Left cardiac atrium (tissue), 4 donors: Measurements from ENCODE around the gene SUPT20H. TPM values are rescaled to one million over a fixed set of nuclear protein-coding genes. Genes with fewer than 3 reads are reported as not detected.
"Not testable (repeated sequence)": the region's sequence is repeated elsewhere in the genome, so short reads cannot be mapped to it uniquely, and the experiment has no call there.

Experiments
- ATAC-seq, 2 donors: fragments of 200-7000 bp; cut with Tn5 transposase; one replicate each; pipeline ENCODE4 v1.9.1; 2020; ENCODE audit warnings: mild to moderate bottlenecking in 2 of 2, moderate library complexity in 2 of 2
- DNase-seq: peaks from one replicate; pipeline ENCODE4 v3.0.0-alpha.2; 2020
- intact Hi-C, 2 donors: fragments of 100-400 bp; cut with DNase I; formaldehyde crosslinking; loops; one replicate each; pipeline versions ENCODE4 v1.14.1 to v1.15.1; 2022 to 2023
- total RNA-seq, 2 donors: library from RNA; stranded (reverse); fragmentation: NEBNext Ultra II Directional; extraction: Animal tissue kit (Norgen Biotek cat#: 25700); gene quantifications; one replicate each; pipeline ENCODE4 v1.2.1, GENCODE V29; 2021
- donor health status: DM: no; HTN: yes; CAD: no.
- donor health status: DM: no; HTN: yes; CAD: no; lungs with severe emphysema.
- donor health status: DM: yes; HTN: yes; CAD: no.
- donor health status: Dilated cardiomyopathy.

Gene SUPT20H
- total RNA-seq, 2 donors from 2014 or later: 26.9 to 28.1 TPM

DNA sequence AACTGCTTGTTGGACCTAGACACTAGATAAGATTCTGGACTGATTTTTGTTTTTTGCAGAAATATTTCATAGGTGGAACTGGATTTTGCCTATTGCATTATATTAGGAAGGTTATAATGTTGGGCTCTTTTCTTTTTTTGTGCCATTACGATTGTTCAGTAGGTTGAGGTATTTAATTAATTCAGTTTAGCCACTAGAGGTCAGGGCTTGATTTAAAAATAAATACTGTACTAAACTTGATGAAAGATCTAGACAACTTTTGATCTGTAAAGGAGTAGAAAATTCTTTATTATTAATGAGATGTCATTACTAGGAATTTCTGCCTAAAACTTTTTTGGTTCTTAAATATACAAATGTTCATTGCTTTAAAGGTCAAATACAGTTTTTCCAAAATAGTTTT lies 15.2 kb upstream of the SUPT20H start:
- intact Hi-C loops: loop anchor here in 1 of 2 donors (10.0 kb wide), 1 partner anchor 530 kb away; no protein-coding TSS in a partner anchor
- ATAC-seq: peak in 1 of 2 donors; percentile 53
- no peak for DNase-seq

DNA sequence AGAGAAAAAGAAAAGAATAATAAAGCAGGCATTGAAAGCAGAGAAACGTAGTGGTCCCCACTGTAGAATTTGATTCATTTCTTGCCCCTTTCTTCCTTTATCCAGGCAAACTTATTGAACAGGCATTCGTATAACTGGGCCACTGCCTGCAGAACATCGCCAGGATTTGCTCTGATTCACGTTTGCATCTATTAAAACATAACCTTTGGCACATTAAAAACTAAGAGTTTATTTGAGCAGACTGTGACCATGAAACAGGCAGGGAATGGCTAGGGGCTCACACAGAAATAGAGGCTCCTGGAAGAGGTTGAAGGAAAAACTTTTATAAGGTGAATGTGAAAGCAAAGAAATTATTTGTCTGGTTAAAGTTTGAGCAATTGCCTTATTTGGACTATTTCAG lies 12.5 kb upstream of the SUPT20H start:
- ATAC-seq (no peak), DNase-seq (no peak)
- intact Hi-C loops: loop anchor here in 1 of 2 donors (10.0 kb wide), 1 partner anchor 533 kb away; no protein-coding TSS in a partner anchor

DNA sequence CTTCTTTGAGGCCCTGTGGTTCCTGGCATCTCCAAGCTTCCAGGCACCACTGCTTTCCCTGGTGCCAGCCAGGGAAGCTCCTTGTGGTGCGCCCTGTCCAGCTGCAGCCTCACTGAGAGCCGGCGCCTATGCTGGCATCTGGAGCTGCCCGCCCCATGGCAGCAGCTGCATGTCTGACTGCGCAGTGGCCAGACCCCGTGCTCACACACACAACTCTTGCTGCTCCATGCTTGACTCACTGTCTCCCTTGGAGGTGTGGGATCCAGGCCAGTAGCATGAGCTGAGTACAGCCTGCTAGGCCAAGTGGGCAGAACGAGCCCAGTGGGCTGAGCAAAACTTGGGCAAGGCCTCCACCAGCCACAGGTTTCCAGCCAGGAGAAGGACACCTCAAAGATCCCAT lies 11.5 kb upstream of the SUPT20H start:
- DNase-seq: no peak
- intact Hi-C loops: loop anchor here in 1 of 2 donors (10.0 kb wide), 1 partner anchor 534 kb away; no protein-coding TSS in a partner anchor
- no peak for ATAC-seq

DNA sequence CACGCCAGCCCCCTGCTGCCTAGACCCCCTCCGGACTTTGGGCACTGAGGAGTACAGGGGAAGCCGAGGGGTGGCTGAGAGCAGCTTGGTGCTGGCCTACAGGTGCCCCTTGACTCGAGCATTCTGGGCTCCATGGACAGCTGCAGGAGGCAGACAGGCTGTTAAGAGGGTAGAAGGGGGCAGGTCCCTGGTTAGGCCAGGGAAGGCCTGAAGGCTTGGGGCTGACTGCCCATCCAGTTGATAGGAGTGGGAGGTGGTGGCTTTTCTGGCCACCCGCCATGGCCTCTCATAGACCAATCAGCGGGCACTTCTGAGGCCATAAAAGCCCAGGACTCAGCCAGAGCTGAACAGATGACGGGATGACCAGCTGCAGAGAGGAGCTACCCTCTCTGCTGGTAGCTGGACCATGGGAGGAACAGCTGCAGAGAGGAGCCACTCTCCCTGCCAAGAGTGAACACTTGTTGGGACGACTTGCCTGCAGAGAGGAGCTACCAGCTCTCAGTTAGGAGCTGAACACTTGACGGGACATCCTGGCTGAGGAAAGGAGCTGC lies 10.7 kb upstream of the SUPT20H start:
- ATAC-seq (peak in 1 of 2 donors; percentile 18), DNase-seq (no peak)
- intact Hi-C loops: loop anchor here in 1 of 2 donors (10.0 kb wide), 1 partner anchor 535 kb away; no protein-coding TSS in a partner anchor

DNA sequence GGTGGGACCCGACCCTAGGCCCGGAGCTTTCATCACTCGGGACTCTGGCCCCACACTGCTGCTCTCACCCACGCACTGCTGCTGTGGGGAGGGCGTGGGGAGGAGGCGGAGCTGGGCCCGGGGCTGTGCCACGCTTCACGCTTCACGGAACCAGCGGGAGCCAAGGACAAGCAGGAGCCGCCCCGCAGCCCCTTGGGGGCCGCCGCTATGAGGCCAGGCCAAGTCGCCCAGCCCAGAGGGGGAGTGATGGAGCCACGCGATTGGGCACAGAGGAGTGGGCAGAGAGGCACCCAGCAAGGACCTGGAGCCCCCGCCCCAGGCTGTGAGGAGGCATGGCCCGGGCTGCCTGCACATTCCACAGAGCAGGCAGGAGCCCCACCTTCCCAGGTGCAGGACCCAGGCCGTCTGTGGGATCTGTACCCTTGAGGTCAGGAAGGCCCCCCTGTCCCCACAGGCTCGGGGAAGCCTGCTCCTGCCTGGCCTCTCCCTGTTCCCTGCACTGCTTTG lies 10.2 kb upstream of the SUPT20H start:
- intact Hi-C loops: loop anchor here in 1 of 2 donors (10.0 kb wide), 2 partner anchors 535 to 1275 kb away; partner anchors contain the start of gene UFM1
- DNase-seq (no peak), ATAC-seq (peak; percentile 14 to 23)

DNA sequence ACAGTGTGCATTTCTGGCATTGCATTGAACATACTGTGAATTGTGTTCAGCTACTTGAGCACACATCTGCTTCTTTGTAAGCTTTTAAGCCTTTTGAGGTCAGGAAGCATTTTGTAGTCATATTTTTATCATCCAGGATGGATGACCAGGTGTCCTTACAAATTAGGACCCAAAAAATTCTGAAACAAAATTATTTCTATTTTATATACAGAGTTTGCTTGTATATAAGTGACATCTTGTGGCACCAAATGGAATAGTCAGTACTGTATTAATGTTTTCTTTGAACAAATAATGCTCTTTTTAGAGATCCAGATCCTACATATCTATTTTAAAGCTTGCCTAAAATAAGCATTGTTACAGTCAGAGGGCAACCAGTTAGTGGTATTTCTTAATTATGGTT lies 9.5 kb upstream of the SUPT20H start:
- DNase-seq (no peak), ATAC-seq (no peak)
- intact Hi-C loops: loop anchor here in 1 of 2 donors (10.0 kb wide), 1 partner anchor 1276 kb away; the partner anchor contains the start of gene UFM1

DNA sequence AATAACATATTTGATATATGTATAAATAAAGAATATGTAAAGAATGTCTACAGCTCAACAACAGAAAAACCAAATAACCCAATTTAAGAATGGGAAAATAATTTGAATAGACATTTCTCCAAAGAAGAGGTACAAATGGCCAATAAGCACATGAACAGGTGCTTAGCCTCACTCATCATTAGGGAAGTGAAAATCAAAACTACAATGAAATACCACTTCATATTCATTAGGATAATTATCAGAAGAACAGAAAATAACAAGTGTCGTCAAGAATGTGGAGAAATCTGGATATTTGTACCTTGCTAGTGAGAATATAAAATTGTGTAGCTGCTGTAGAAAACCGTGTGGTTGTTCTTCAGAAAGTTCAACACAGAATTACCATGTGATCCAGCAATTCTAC lies 8.4 kb upstream of the SUPT20H start:
- intact Hi-C loops: loop anchor here in 1 of 2 donors (10.0 kb wide), 1 partner anchor 1277 kb away; the partner anchor contains the start of gene UFM1
- no peak for ATAC-seq
- no peak for DNase-seq

DNA sequence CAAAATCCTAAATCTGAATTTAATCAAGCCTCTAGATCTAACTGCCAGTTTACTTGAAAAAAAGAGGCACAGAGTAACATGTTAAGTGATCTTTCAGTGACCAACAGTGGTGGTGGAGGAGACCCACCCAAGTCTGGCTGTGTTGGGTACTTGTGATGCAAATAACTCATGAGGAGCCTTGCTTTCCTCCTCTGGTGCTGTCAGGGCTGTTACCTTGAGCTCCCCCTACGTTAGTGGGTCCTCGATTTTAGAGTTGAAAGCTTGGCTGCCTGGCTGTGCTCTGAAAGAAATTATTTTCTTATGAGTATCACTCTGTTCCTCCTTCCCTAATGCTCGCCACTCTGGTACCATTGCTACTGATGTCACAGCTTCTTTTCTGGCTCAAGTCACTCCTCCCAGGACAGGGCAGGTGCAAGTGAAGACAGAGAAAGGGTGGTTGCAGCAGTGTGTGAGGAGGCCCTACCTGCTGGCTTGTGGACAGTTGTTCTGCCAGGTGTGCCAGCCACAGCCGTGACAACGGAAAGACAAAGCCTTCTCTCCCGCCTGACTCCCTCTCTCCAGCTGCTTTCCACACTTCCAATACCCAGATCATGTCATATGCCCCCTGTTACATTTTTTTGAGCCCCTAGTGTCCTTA lies 6.5 kb upstream of the SUPT20H start:
- ATAC-seq: no peak
- intact Hi-C loops: loop anchor here in 1 of 2 donors (10.0 kb wide), 1 partner anchor 1279 kb away; the partner anchor contains the start of gene UFM1
- DNase-seq: no peak

DNA sequence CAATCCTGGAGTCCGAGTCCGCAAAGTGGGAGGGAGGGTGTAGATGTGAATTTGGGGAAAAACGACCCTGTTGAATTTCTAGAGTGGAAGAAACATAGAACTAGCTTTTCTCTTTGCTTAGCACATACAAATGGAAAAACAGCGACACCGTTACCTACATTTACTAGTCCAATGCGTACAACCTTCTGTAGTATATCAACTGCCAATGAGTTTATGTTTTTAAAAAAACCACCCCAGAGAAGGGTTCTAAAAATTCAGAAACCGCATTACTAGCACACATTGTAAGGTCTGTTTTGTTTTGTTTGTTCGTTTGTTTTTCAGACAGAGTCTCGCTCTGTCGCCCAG lies 332 bp upstream of the SUPT20H start:
- intact Hi-C loops: loop anchor here in 1 of 2 donors (10.0 kb wide), 1 partner anchor 1285 kb away; the partner anchor contains the start of gene UFM1
- ATAC-seq: peak in 1 of 2 donors; percentile 2
- DNase-seq: no peak

DNA sequence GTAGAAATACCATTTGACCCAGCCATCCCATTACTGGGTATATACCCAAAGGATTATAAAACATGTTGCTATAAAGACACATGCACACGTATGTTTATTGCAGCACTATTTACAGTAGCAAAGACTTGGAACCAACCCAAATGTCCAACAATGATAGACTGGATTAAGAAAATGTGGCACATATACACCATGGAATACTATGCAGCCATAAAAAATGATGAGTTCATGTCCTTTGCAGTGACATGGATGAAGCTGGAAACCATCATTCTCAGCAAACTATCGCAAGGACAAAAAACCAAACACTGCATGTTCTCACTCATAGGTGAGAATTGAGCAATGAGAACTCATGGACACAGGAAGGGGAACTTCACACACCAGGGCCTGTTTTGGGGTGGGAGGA lies 3.3 kb downstream of the SUPT20H start:
- DNase-seq, ATAC-seq, intact Hi-C loops: not testable (repeated sequence)

DNA sequence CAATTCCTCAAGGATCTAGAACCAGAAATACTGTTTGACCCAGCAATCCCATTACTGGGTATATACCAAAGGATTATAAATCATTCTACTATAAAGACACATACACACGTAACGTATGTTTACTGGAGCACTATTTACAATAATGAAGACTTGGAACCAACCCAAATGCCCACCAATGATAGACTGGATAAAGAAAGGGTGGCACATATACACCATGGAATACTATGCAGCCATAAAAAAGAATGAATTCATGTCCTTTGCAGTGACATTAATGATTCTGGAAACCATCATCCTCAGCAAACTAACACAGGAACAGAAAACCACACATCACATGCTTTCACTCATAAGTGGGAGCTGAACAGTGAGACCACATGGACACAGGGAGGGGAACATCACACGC lies 6.4 kb downstream of the SUPT20H start:
- not testable (repeated sequence) for ATAC-seq

DNA sequence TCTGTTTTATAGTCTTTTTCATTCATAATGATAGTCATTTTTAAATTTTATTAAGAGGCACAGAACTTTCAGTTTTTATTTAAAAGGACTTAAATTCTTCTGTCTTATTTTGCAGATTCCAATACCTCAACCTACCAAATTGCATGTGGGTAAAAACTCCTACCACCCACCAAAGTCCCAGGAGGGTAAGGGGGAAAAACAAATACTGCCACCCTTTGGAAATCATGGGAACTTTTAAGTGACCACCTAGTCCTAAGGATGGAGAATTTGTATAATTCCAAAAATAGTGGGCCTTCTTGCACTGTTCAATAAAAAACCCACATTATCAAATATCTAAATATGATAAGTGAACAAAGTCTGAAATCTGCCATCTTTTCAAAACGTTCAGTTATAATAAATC lies 9.7 kb downstream of the SUPT20H start:
- intact Hi-C loops: no loop called here
- ATAC-seq: no peak
- no peak for DNase-seq

More for the DNA sequence above, 6.4 kb downstream of the SUPT20H start:
- intact Hi-C loops, DNase-seq: not testable (repeated sequence)

DNA sequence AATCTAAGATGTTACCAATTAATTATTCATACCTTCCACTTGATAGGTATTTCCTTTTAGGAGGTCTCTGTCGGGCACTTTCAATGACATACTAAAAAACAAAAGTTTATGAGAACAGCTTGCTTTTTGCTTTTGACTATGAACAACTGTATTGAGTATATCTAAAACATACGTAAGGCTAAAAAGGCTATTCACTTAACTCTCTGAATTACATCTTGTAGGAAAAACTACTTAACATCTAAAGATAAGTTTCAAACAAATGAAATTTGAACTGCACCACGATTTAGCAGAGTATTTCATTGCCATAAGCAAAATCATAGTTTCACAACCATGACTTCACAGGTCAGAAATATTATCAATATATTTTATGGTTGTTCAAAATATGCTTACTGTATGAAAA lies 11.6 kb downstream of the SUPT20H start:
- no peak for ATAC-seq
- DNase-seq: no peak
- intact Hi-C loops: no loop called here

DNA sequence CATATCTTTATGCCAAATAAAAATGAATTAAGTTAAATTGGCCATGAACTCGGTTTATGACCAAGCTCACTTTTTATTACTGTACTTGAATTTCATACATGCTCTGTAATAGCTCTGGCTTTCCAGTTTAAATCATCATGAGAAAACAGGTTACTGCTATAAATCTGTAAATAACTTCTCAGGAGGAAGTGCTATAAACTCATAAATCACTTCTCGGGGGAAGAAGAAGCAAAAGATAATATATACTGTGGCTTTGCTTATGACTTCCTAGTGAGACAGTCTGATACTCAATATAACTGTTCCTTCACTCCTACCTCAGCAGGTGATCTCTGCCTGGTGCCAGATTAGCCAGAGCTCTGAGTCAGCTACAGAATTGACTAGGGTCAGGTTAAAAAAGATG lies 12.5 kb downstream of the SUPT20H start:
- intact Hi-C loops: no loop called here
- DNase-seq (no peak), ATAC-seq (no peak)

DNA sequence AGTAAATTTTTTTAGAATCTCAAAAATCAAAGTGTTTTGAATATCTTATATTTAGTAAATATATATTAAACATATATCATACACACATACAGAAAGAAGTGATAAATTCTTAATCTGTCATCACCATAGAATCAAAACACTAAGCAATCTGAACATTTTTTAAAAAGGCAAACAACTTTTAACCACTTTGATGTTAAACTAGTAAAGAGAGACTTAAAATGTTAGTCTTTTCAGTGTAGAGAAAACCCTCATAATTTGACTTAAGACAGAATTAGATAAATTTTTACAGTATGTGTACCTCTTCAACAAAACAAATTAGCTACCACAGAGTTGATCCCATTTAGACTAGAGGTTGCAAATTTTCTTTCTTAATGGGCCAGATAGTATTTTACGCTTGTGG lies 13.4 kb downstream of the SUPT20H start:
- intact Hi-C loops: no loop called here
- DNase-seq: no peak
- ATAC-seq: no peak

DNA sequence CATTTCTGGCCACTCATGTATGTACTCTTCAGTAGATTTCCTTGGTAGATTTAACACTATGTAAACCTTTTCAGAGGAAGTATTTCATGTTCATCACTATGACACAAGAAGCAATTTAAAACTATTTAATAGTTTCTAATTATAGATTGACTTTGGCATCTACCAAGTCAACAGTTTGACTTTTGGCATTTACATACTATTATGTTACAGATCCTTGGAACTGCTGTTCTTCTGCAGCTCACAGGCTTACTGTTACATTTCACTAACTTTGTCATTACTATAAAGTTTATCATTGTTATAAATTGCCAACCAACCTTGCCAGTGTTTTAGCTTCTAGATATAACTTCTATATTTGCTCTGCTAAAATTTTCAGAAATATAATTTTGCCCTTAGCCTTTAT lies 18.7 kb downstream of the SUPT20H start:
- no peak for DNase-seq
- intact Hi-C loops: no loop called here
- ATAC-seq: no peak

DNA sequence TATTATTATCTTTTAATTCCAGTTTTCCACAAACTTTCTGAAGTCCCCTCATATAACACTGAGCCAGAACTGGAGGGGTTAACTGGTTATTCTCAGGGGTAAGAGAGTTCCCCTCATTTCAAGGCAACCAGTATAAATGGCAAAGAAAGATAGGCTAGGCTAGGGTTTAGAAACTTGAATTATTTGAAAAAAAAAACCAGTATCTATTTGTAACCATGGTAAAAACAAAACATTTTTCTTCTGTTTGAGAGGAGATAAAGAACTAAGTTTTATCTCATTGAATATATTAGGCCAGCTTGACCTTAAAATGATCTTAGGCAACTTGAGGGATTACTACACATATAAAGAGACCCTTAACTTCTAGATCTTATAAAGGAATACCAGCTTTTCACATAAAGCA lies 19.6 kb downstream of the SUPT20H start:
- ATAC-seq (no peak), DNase-seq (no peak)
- intact Hi-C loops: no loop called here

DNA sequence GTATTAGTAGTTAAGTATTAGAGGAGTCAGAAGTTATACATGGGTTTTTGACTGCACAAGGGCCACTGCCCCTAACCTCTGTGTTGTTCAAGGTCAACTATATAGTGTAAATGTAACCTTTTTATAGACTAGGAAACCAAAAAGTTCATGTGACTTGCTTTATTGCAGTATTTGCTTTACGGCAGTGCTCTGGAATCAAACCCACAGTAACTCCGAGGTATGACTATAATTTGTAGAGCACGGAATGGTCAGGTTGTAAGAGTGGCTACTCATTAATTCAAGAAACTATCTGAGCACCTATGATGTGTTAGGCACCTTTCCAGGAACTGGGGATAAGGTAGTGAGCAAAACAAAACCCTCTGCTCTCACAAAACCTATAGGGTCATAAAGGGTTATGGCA lies 22.2 kb downstream of the SUPT20H start:
- no peak for DNase-seq
- intact Hi-C loops: no loop called here
- no peak for ATAC-seq

DNA sequence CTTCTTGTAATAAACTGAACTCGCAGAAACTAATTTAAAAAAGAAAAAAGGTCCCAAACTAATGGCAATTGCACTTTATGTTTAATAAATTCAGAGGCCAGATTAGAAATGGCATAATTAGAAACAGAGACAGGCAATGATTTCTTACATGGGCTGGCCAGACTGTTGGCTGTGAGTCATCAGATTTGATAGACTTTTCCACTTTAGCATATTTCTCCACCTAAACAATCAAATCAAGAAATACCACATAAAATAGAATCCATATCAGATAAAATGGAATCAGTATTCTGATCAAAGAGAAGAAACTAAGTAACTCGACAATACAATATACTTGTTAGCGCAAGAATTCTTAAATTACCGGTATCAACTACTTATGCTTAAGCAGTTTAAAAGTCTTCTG lies 29.9 kb downstream of the SUPT20H start:
- intact Hi-C loops: no loop called here
- no peak for DNase-seq
- ATAC-seq: no peak

DNA sequence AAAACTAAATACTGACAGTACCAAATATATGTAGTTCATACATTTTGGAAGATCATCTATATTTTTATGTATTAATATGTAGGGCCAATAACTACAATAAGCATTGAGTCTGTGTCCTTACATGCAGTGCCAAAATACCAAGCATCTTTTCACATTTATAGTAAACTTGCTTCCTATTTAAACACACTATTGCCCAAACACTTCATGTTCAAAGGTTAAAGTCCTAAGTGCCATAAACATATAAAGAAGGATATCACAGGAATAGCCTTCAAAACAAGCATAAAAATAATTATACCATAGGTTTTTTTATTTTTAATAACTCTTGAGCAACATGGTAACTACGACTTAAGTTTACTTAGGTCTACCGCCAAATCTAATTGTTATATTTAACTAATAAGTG lies 31.8 kb downstream of the SUPT20H start:
- no peak for DNase-seq
- ATAC-seq: no peak
- intact Hi-C loops: no loop called here
